Hematopoietic multipotent progenitor cell treated with erythropoietin and hydrocortisone succinate and interleukin-3 and kit ligand, for 4 days (in vitro differentiated cells): ENCODE data around the gene DMRTA2.

Source experiments
- DNase-seq: peaks from one replicate; pipeline ENCODE4 v3.0.0-alpha.2; 2015

The DMRTA2 gene

GRCh38 chr1:50371749-50372148, 51.5 kb downstream of the DMRTA2 start:
- no peak for DNase-seq

GRCh38 chr1:50369830-50370229, 53.4 kb downstream of the DMRTA2 start:
- peak; percentile 11 for DNase-seq

GRCh38 chr1:50369008-50369634, 54.1 kb downstream of the DMRTA2 start:
- no peak for DNase-seq

- DNase-seq: peak; percentile 48
Measured at GRCh38 chr1:50368179-50369007, 54.9 kb downstream of the DMRTA2 start.
